ENCODE results near the gene SLC49A3.

The SLC49A3 gene

DNA sequence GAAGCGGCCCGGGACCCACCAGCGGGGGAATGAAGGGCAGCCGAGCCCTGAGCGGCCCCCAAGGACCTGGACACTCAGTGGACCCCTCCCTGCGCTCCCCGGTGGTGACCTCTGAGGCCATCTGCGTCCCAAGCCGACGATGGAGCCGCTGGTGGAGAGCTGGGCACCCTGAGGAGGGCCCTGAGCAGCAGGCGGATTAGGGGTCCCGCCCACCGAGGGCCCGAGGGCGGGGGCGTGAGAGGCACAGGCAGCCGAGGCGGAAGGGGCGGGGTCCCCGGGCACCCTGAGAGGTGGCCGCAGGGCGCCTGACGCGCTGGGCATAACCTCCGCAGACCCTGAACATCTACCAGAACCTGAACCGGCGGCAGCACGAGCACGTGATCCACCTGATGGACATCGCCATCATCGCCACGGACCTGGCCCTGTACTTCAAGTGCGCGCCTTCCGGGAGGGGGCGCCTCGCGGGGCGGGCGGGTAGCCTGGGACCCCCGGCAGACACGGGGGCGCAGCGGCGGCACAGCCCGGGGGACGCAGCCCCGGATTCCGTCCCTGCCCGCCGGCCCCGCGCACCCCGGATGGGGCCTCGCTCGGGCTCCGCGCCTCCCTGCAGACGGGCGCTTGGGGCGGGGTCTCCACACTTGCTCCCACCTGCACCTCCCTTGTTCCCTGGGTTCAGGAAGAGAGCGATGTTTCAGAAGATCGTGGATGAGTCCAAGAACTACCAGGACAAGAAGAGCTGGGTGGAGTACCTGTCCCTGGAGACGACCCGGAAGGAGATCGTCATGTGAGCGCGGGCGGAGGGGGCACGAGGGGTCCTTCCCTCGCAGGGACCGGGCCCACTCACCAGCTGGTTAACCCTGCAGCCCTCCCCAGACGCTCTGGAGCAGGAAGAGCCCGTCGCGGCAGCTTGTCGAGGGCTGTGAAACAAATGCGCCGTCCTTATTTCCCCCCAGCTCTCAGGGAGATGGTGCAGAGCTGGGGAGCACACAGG, 25.2 kb downstream of the SLC49A3 start:
- no peaks in the 10 kb centered on the region for H3K9me3 ChIP-seq (ENCODE audit: control insufficient read depth in 2 of 2, low read length in 2 of 2)
- no peaks in the 10 kb centered on the region for H3K36me3 ChIP-seq (ENCODE audit: control insufficient read depth in 2 of 2, insufficient read depth in 2 of 2, low read length in 2 of 2)
- peak overlapping the region; percentile 51 to 63 for H3K9ac ChIP-seq (ENCODE audit: low read length in 2 of 2)
- peaks cover 8% of the 10 kb centered on the region for H3K4me1 ChIP-seq (ENCODE audit: control insufficient read depth, insufficient read depth, low read length)
- H3K4me3 ChIP-seq (ENCODE audit: low read length in 2 of 2) = peak overlapping the region; percentile 72 to 76
- H3K27me3 ChIP-seq (ENCODE audit: control insufficient read depth in 1 of 2, insufficient read depth in 2 of 2, low read length in 2 of 2) = peaks cover 0 to 3% of the 10 kb centered on the region in 2 donors
- H3K27ac ChIP-seq (ENCODE audit: low read length) = no peak overlapping the region

- no peaks in the 10 kb centered on the region for H3K36me3 ChIP-seq (ENCODE audit: control insufficient read depth in 2 of 2, insufficient read depth in 2 of 2, low read length in 2 of 2)
- H3K27me3 ChIP-seq (ENCODE audit: control insufficient read depth in 1 of 2, insufficient read depth in 2 of 2, low read length in 2 of 2) = peaks cover 0 to 3% of the 10 kb centered on the region in 2 donors
- H3K4me3 ChIP-seq (ENCODE audit: low read length in 2 of 2) = peak overlapping the region; percentile 72 to 76
- peaks cover 8% of the 10 kb centered on the region for H3K4me1 ChIP-seq (ENCODE audit: control insufficient read depth, insufficient read depth, low read length)
- H3K9me3 ChIP-seq (ENCODE audit: control insufficient read depth in 2 of 2, low read length in 2 of 2) = no peaks in the 10 kb centered on the region
- H3K9ac ChIP-seq (ENCODE audit: low read length in 2 of 2) = peak overlapping the region; percentile 5 to 63
- H3K27ac ChIP-seq (ENCODE audit: low read length) = no peak overlapping the region
These were observed 25.9 kb downstream of the SLC49A3 start for GRCh38 chr4:663046-663437.

DNA sequence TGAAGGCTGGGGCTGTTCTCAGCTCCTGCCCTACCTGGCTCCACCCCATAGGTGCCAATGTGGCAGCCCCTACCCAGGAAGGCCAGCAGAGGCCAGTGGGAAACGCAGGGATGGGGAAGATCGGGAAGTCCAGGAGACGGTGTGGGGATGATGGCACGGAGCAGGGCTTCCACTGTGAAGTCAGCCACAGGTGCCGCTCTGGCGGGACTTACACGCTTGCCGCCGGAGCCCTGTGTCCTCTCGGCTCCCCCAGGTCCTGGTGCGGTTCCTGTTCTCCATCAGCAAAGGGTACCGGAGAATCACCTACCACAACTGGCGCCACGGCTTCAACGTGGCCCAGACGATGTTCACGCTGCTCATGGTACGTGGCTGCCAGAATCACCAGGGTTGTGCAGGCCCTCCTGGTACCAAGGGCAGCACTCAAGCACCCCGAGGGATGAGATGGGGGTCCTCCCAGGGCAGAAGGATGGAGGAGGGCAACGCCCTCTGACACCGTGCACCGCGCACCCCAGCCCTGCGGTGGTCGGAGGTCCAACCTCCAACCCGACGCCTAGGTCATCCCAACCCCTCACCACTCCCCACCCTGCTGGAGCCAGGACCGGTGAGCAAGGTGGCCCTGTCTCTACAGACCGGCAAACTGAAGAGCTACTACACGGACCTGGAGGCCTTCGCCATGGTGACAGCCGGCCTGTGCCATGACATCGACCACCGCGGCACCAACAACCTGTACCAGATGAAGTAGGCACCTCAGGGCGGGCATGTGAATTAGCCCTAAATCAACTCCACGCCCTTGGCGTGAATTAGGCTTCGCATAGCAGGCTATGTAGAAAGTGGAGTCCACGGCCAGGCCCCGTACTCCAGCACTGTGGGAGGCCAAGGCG, 26.8 kb downstream of the SLC49A3 start:
- no peak overlapping the region for H3K27ac ChIP-seq (ENCODE audit: low read length)
- peaks cover 8% of the 10 kb centered on the region for H3K4me1 ChIP-seq (ENCODE audit: control insufficient read depth, insufficient read depth, low read length)
- no peaks in the 10 kb centered on the region for H3K36me3 ChIP-seq (ENCODE audit: control insufficient read depth in 2 of 2, insufficient read depth in 2 of 2, low read length in 2 of 2)
- no peak overlapping the region for H3K4me3 ChIP-seq (ENCODE audit: low read length in 2 of 2)
- peaks cover 0 to 3% of the 10 kb centered on the region in 2 donors for H3K27me3 ChIP-seq (ENCODE audit: control insufficient read depth in 1 of 2, insufficient read depth in 2 of 2, low read length in 2 of 2)
- H3K9me3 ChIP-seq (ENCODE audit: control insufficient read depth in 2 of 2, low read length in 2 of 2) = no peaks in the 10 kb centered on the region
- H3K9ac ChIP-seq (ENCODE audit: low read length in 2 of 2) = no peak overlapping the region

DNA sequence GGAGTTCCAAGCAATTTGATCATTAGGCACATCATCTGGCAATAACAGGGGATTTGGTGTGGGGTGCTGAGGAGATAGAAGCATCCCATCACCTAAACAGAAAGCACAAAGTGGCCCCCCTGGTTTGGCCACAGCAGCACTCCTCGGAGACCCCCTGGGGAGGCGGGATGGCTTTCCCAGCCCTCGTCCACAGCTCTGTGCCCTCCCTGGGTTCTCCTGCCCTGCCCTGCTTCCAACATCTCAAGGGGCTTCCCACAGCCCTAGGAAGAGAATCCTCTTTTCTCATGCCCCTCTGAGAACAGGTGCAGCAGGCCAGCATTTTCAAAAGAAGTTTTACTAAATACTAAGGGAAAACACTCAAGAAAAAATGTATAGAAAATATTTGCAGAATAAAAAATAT, 27.7 kb downstream of the SLC49A3 start:
- H3K4me1 ChIP-seq (ENCODE audit: control insufficient read depth, insufficient read depth, low read length) = peaks cover 8% of the 10 kb centered on the region
- no peaks in the 10 kb centered on the region for H3K9me3 ChIP-seq (ENCODE audit: control insufficient read depth in 2 of 2, low read length in 2 of 2)
- H3K27ac ChIP-seq (ENCODE audit: low read length) = no peak overlapping the region
- peaks cover 0 to 3% of the 10 kb centered on the region in 2 donors for H3K27me3 ChIP-seq (ENCODE audit: control insufficient read depth in 1 of 2, insufficient read depth in 2 of 2, low read length in 2 of 2)
- no peak overlapping the region for H3K4me3 ChIP-seq (ENCODE audit: low read length in 2 of 2)
- H3K9ac ChIP-seq (ENCODE audit: low read length in 2 of 2) = no peak overlapping the region
- no peaks in the 10 kb centered on the region for H3K36me3 ChIP-seq (ENCODE audit: control insufficient read depth in 2 of 2, insufficient read depth in 2 of 2, low read length in 2 of 2)

DNA sequence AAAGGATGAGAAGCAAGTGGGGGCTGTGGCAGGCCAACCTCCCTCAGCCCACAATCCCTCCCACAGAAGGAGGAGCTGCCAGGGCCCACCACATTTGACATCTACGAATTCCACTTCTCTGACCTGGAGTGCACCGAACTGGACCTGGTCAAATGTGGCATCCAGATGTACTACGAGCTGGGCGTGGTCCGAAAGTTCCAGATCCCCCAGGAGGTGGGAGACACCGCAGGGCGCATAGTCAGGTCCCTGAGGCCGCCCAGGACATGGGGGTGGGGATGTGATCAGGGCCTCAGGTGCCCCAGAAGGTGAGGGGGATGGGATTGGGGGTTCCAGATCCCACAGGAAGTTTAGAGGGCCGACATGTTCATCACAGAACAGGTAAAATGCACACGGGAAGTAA, 28.6 kb downstream of the SLC49A3 start:
- H3K27ac ChIP-seq (ENCODE audit: low read length) = no peak overlapping the region
- no peak overlapping the region for H3K4me3 ChIP-seq (ENCODE audit: low read length in 2 of 2)
- no peak overlapping the region for H3K9ac ChIP-seq (ENCODE audit: low read length in 2 of 2)
- H3K36me3 ChIP-seq (ENCODE audit: control insufficient read depth in 2 of 2, insufficient read depth in 2 of 2, low read length in 2 of 2) = no peaks in the 10 kb centered on the region
- no peaks in the 10 kb centered on the region for H3K9me3 ChIP-seq (ENCODE audit: control insufficient read depth in 2 of 2, low read length in 2 of 2)
- H3K4me1 ChIP-seq (ENCODE audit: control insufficient read depth, insufficient read depth, low read length) = peaks cover 8% of the 10 kb centered on the region
- peaks cover 0 to 6% of the 10 kb centered on the region in 2 donors for H3K27me3 ChIP-seq (ENCODE audit: control insufficient read depth in 1 of 2, insufficient read depth in 2 of 2, low read length in 2 of 2)

DNA sequence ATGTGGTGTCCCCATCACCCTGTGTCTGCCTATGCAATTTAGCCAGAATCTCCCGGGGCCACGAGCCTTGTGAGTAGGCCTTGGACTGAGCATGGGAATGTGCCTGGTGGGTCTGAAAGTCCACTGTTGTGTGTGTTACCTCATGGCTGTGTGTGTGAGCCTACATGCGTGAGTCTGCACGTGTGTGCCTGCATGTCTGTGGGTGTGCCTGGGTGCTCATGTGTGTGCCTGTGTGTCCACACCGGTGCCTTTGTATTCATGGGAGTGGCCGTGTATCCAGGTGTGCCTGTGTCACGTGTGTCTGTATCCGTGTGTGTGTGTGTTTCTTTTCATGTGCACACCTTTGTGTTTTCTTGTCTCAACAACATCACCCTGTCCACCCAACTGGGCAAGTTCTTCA, 29.1 kb downstream of the SLC49A3 start:
- H3K9ac ChIP-seq (ENCODE audit: low read length in 2 of 2) = no peak overlapping the region
- peaks cover 8% of the 10 kb centered on the region for H3K4me1 ChIP-seq (ENCODE audit: control insufficient read depth, insufficient read depth, low read length)
- no peaks in the 10 kb centered on the region for H3K36me3 ChIP-seq (ENCODE audit: control insufficient read depth in 2 of 2, insufficient read depth in 2 of 2, low read length in 2 of 2)
- no peaks in the 10 kb centered on the region for H3K9me3 ChIP-seq (ENCODE audit: control insufficient read depth in 2 of 2, low read length in 2 of 2)
- H3K27me3 ChIP-seq (ENCODE audit: control insufficient read depth in 1 of 2, insufficient read depth in 2 of 2, low read length in 2 of 2) = peaks cover 0 to 4% of the 10 kb centered on the region in 2 donors
- no peak overlapping the region for H3K4me3 ChIP-seq (ENCODE audit: low read length in 2 of 2)
- H3K27ac ChIP-seq (ENCODE audit: low read length) = no peak overlapping the region

DNA sequence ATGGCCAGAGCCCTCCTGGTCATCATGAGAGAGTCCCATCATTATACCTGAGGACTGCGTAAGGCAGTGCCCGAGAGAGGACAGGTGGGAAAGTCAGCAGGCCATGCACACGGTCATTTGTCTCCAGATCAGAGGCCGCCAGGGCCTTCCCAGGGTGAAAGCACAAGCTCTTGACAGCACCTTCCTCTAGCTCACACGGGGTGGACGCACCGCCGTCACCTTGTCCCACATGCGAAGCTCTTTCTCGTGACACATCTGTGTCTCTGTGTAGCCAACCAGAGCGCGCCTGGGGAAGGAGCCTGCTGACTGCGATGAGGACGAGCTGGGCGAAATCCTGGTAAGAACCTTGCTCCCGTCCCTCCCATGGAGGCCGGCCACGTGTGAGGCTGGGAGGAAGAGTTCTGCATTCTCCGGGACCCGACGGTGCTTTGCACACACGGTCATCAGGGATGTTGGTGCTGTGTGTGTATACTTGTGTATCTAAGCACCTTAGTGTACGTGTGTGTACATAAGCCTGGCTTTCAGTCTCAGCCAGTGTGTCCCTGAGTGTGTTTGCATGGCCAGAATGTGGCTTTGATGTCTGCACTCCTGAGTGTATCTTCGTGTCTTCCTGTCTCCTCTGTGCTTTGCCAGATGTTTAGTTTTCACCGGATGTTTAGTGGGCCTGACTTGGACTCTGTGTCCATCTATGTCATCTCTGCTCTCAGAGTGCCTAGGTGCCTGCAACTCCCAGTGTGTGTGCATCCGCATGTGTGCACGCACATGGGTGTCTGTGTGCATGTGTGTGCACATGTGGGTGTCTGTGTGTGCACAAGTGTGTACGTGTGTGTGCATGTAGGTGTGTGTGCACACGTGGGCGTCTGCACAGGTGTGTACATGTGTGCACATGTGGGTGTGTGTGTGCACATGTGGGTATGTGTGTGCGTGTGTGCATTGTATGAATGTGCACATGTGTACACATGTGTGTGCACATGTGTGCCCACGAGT, 30.0 kb downstream of the SLC49A3 start:
- H3K27me3 ChIP-seq (ENCODE audit: control insufficient read depth in 1 of 2, insufficient read depth in 2 of 2, low read length in 2 of 2) = peaks cover 0 to 7% of the 10 kb centered on the region in 2 donors
- peaks cover 7% of the 10 kb centered on the region for H3K4me1 ChIP-seq (ENCODE audit: control insufficient read depth, insufficient read depth, low read length)
- no peaks in the 10 kb centered on the region for H3K36me3 ChIP-seq (ENCODE audit: control insufficient read depth in 2 of 2, insufficient read depth in 2 of 2, low read length in 2 of 2)
- no peaks in the 10 kb centered on the region for H3K9me3 ChIP-seq (ENCODE audit: control insufficient read depth in 2 of 2, low read length in 2 of 2)
- no peak overlapping the region for H3K9ac ChIP-seq (ENCODE audit: low read length in 2 of 2)
- no peak overlapping the region for H3K27ac ChIP-seq (ENCODE audit: low read length)
- no peak overlapping the region for H3K4me3 ChIP-seq (ENCODE audit: low read length in 2 of 2)

DNA sequence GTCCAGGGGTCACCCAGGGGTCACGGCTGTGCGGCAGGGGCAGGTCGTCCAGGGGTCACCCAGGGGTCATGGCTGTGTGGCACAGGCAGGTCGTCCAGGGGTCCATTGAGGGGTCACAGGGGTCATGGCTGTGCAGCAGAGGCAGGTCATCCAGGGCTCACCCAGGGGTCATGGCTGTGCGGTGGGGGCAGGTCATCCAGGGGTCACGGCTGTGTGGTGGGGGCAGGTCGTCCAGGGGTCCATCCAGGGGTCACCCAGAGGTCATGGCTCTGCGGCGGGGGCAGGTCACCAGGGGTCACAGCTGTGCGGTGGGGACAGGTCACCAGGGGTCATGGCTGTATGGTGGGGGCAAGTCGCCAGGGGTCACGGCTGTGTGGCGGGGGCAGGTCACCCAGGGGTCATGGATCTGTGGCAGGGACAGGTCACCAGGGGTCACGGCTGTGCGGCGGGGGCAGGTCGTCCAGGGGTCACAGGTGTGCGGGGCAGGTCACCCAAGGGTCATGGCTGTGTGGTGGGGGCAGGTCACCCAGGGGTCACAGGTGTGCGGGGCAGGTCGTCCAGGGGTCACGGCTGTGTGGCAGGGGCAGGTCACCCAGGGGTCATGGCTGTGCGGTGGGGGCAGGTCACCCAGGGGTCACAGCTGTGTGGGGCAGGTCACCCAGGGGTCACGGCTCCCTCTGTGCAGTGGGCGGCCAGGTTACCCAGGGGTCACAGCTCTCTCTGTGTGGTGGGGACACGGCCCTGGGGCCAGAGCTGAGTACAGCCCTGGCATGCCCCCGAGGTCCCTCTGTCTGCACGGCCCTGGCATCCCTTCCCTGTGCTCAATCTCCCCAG, 30.9 kb downstream of the SLC49A3 start:
- Histone ChIP-seq H3K4me3 (ENCODE audit: low read length in 2 of 2) (no peak overlapping the region), H3K36me3 (ENCODE audit: control insufficient read depth in 2 of 2, insufficient read depth in 2 of 2, low read length in 2 of 2) (no peaks in the 10 kb centered on the region), H3K4me1 (ENCODE audit: control insufficient read depth, insufficient read depth, low read length) (no peaks in the 10 kb centered on the region), H3K9me3 (ENCODE audit: control insufficient read depth in 2 of 2, low read length in 2 of 2) (no peaks in the 10 kb centered on the region), H3K27ac (ENCODE audit: low read length) (no peak overlapping the region), H3K9ac (ENCODE audit: low read length in 2 of 2) (no peak overlapping the region), H3K27me3 (ENCODE audit: control insufficient read depth in 1 of 2, insufficient read depth in 2 of 2, low read length in 2 of 2) (peaks cover 0 to 7% of the 10 kb centered on the region in 2 donors)

GRCh38 chr4:657338-657833, 31.6 kb downstream of the SLC49A3 start:
- Histone ChIP-seq H3K4me1 (ENCODE audit: control insufficient read depth, insufficient read depth, low read length) (no peaks in the 10 kb centered on the region), H3K27ac (ENCODE audit: low read length) (no peak overlapping the region), H3K36me3 (ENCODE audit: control insufficient read depth in 2 of 2, insufficient read depth in 2 of 2, low read length in 2 of 2) (no peaks in the 10 kb centered on the region), H3K4me3 (ENCODE audit: low read length in 2 of 2) (no peak overlapping the region), H3K9ac (ENCODE audit: low read length in 2 of 2) (no peak overlapping the region), H3K27me3 (ENCODE audit: control insufficient read depth in 1 of 2, insufficient read depth in 2 of 2, low read length in 2 of 2) (peaks cover 0 to 7% of the 10 kb centered on the region in 2 donors), H3K9me3 (ENCODE audit: control insufficient read depth in 2 of 2, low read length in 2 of 2) (no peaks in the 10 kb centered on the region)
